SK-N-SH (cell line): ENCODE measurements around the gene MUC2. TPM values are rescaled to one million over a fixed set of nuclear protein-coding genes. Genes with fewer than 3 reads are reported as not detected.

Experiments
- CTCF ChIA-PET: fragments of 300-600, 350-600 bp; formaldehyde crosslinking; extraction: SDS; loops from one replicate; lab custom pipeline; 2021; lab: Yijun Ruan, JAX
- POLR2A ChIA-PET: fragments of 350-600 bp; sonication (Branson Sonifier 250); formaldehyde crosslinking; extraction: SDS; loops from one replicate; lab custom pipeline; 2020; ENCODE audit warnings: antibody characterized with exemption, inconsistent platforms; lab: Yijun Ruan, JAX
- DNase-seq: peaks from one replicate; pipeline ENCODE4 v3.0.0; 2012
- H2AFZ ChIP-seq: fragments of 200-600 bp; sonication (generic); 2 replicates; pipeline ENCODE4 v1.8.1; 2016; ENCODE audit warnings: antibody characterized with exemption, mild to moderate bottlenecking, low read depth
- H3F3A ChIP-seq: fragments of 200-600 bp; sonication (generic); replicated peaks from 2 replicates; pipeline ENCODE3; 2016; ENCODE audit warnings: antibody characterized with exemption, mild to moderate bottlenecking; ENCODE audit not compliant: insufficient read depth
- H3K27ac ChIP-seq, 2 experiments: fragments of 200-500 bp in 1 of 2; fragments of 200-600 bp in 1 of 2; sonication (Bioruptor generic) in 1 of 2; sonication (generic), shearing (Covaris generic) in 1 of 2; 2 replicates each; pipeline versions ENCODE4 v1.5.1 to v1.6.1; 2014 to 2016; ENCODE audit warnings: low read depth in 2 of 2, inconsistent platforms in 1 of 2, low read length in 1 of 2, mild to moderate bottlenecking in 1 of 2, mixed read lengths in 1 of 2
- H3K27me3 ChIP-seq: fragments of 200-600 bp; sonication (generic), shearing (Covaris generic); 2 replicates; pipeline ENCODE4 v1.6.1; 2016; ENCODE audit warnings: mixed run types; ENCODE audit not compliant: insufficient read depth
- H3K36me3 ChIP-seq, 2 experiments: fragments of 200-500 bp in 1 of 2; fragments of 200-600 bp in 1 of 2; sonication (Bioruptor generic) in 1 of 2; sonication (generic) in 1 of 2; replicated peaks in 1 of 2; 2 replicates each; pipeline versions ENCODE3 to v1.5.1; 2014 to 2016; ENCODE audit warnings: low read length in 1 of 2, mild to moderate bottlenecking in 1 of 2; ENCODE audit not compliant: insufficient read depth in 2 of 2, control insufficient read depth in 1 of 2
- H3K4me1 ChIP-seq, 2 experiments: fragments of 200-500 bp in 1 of 2; fragments of 200-600 bp in 1 of 2; sonication (Bioruptor generic) in 1 of 2; sonication (generic), shearing (Covaris generic) in 1 of 2; 2 replicates each; pipeline versions ENCODE4 v1.5.1 to v1.6.1; 2014 to 2016; ENCODE audit warnings: low read depth in 1 of 2, low read length in 1 of 2, mixed run types in 1 of 2; ENCODE audit not compliant: insufficient read depth in 2 of 2, control insufficient read depth in 1 of 2
- H3K4me2 ChIP-seq: fragments of 200-600 bp; sonication (generic), shearing (Covaris generic); 2 replicates; pipeline ENCODE4 v1.6.1; 2017; ENCODE audit warnings: mixed run types
- H3K4me3 ChIP-seq, 2 experiments: fragments of 200-500 bp in 1 of 2; fragments of 200-600 bp in 1 of 2; sonication (Bioruptor generic) in 1 of 2; sonication (generic), shearing (Covaris generic) in 1 of 2; 2 replicates each; pipeline versions ENCODE4 v1.5.1 to v1.8.1; 2014 to 2016; ENCODE audit warnings: low read depth in 2 of 2, inconsistent platforms in 1 of 2, low read length in 1 of 2, mild to moderate bottlenecking in 1 of 2, mixed read lengths in 1 of 2, moderate library complexity in 1 of 2
- H3K79me2 ChIP-seq: fragments of 200-600 bp; sonication (generic); 2 replicates; pipeline ENCODE4 v1.8.1; 2017; ENCODE audit warnings: mild to moderate bottlenecking; ENCODE audit not compliant: insufficient read depth
- H3K9ac ChIP-seq: fragments of 200-600 bp; sonication (generic); 2 replicates; pipeline ENCODE4 v1.6.1; 2017; ENCODE audit warnings: mixed run types
- H3K9me2 ChIP-seq: fragments of 200-600 bp; sonication (generic); 2 replicates; pipeline ENCODE4 v1.6.1; 2017; ENCODE audit warnings: mixed run types
- H3K9me3 ChIP-seq: fragments of 200-600 bp; sonication (generic); 2 replicates; pipeline ENCODE4 v1.6.1; 2017; ENCODE audit warnings: mixed run types, mild to moderate bottlenecking, moderate library complexity
- H4K20me1 ChIP-seq: fragments of 200-600 bp; sonication (generic); 2 replicates; pipeline ENCODE4 v1.6.1; 2017; ENCODE audit warnings: mild to moderate bottlenecking, mixed run types; ENCODE audit not compliant: insufficient read depth
- CHD2 ChIP-seq: fragments of 150-350 bp; IDR thresholded peaks from 2 replicates; pipeline ENCODE4 v1.6.1; 2018; ENCODE audit warnings: low read length; ENCODE audit not compliant: partially characterized antibody
- ELF1 ChIP-seq: IDR thresholded peaks from 2 replicates; pipeline ENCODE4 v1.4.0; 2012
- EP300 ChIP-seq, 2 experiments: IDR thresholded peaks; 2 replicates each; pipeline versions ENCODE4 v1.4.0 to v1.6.1; 2012; ENCODE audit warnings: borderline replicate concordance in 1 of 2, low read depth in 1 of 2, low read length in 1 of 2
- EZH2phosphoT487 ChIP-seq: fragments of 200-600 bp; sonication (generic); IDR thresholded peaks from 2 replicates; pipeline ENCODE4 v1.6.1; 2017; ENCODE audit warnings: low read depth, mixed run types, mild to moderate bottlenecking, antibody characterized with exemption, moderate library complexity, borderline replicate concordance
- GABPA ChIP-seq: IDR thresholded peaks from 2 replicates; pipeline ENCODE4 v1.4.0; 2012; ENCODE audit warnings: low read depth, mild to moderate bottlenecking
- GATA2 ChIP-seq: sonication (generic); formaldehyde crosslinking; IDR thresholded peaks from 2 replicates; pipeline ENCODE4 v1.5.0; 2020; ENCODE audit warnings: mild to moderate bottlenecking, missing genetic modification reagents
- MEF2A ChIP-seq: IDR thresholded peaks from 2 replicates; pipeline ENCODE4 v1.4.0; 2012; ENCODE audit warnings: low read depth, borderline replicate concordance
- MXI1 ChIP-seq: IDR thresholded peaks from 2 replicates; pipeline ENCODE4 v1.6.1; 2012; ENCODE audit warnings: mild to moderate bottlenecking, low read depth, low read length, improper control_type of control experiment
- NFIC ChIP-seq: IDR thresholded peaks from 2 replicates; pipeline ENCODE4 v1.4.0; 2012; ENCODE audit warnings: borderline replicate concordance
- RAD21 ChIP-seq: IDR thresholded peaks from 2 replicates; pipeline ENCODE4 v1.6.1; 2012; ENCODE audit warnings: mild to moderate bottlenecking, low read length
- RXRA ChIP-seq: IDR thresholded peaks from 2 replicates; pipeline ENCODE4 v1.4.0; 2012; ENCODE audit warnings: low read depth, mild to moderate bottlenecking, borderline replicate concordance
- SIN3A ChIP-seq: IDR thresholded peaks from 2 replicates; pipeline ENCODE4 v1.6.1; 2012; ENCODE audit warnings: low read depth, mild to moderate bottlenecking, low read length, moderate library complexity, borderline replicate concordance
- TEAD4 ChIP-seq: IDR thresholded peaks from 2 replicates; pipeline ENCODE4 v1.4.0; 2012; ENCODE audit warnings: mild to moderate bottlenecking, borderline replicate concordance; ENCODE audit not compliant: insufficient read depth
- YY1 ChIP-seq: IDR thresholded peaks from 2 replicates; pipeline ENCODE4 v1.4.0; 2012; ENCODE audit warnings: low read depth, mild to moderate bottlenecking
- WGBS: methylation state at CpG from one replicate; pipeline ENCODE4 v1.1.6; 2017; ENCODE audit warnings: low lambda C conversion rate; 5-methylcytosine and 5-hydroxymethylcytosine counted together
- polyA plus RNA-seq, 3 experiments: library from polyadenylated mRNA; depleted of rRNA; stranded (reverse); fragments of >200 nt; gene quantifications; 2 replicates each; pipeline ENCODE4 v1.2.3, GENCODE V29; 2012
- TF ChIP-seq, protein P1 (sequence below): IDR thresholded peaks from 2 replicates; pipeline ENCODE4 v1.4.0; 2012; ENCODE audit warnings: low read depth, borderline replicate concordance
- TF ChIP-seq, protein P2 (sequence below): fragments of 200-600 bp; sonication (generic); IDR thresholded peaks from 2 replicates; pipeline ENCODE4 v1.6.1; 2017; ENCODE audit warnings: antibody characterized with exemption, mild to moderate bottlenecking, moderate library complexity
- TF ChIP-seq, protein P3 (sequence below): IDR thresholded peaks from 2 replicates; pipeline ENCODE4; 2012

MUC2 gene
- polyA plus RNA-seq, 1 of the 3 experiments (the other 2 are of a cell fraction): not detected

DNA sequence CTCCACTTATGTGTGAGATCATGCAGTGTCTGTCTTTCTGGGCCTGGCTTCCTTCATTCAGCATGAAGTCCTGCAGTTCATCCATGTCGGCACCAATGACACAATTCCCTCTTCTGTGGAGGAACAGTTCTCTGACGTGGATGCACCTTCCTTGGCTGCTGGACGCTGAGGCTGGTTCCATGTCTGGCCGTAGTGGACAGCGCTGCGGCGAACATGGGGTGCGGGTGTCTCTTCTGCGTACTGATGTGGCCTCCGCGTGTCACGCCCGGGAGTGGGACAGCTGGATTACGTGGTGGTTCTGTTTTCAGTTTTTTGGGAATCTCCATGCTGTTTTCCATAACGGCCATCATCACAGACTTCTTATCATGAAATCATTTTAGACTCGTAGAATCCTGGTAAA, 16.9 kb upstream of the MUC2 start:
- no peak overlapping the region for H2AFZ ChIP-seq
- WGBS: 74% methylated on average over 11 of the region's 16 CpGs
- no peaks in the 10 kb centered on the region for H3K27me3 ChIP-seq

DNA sequence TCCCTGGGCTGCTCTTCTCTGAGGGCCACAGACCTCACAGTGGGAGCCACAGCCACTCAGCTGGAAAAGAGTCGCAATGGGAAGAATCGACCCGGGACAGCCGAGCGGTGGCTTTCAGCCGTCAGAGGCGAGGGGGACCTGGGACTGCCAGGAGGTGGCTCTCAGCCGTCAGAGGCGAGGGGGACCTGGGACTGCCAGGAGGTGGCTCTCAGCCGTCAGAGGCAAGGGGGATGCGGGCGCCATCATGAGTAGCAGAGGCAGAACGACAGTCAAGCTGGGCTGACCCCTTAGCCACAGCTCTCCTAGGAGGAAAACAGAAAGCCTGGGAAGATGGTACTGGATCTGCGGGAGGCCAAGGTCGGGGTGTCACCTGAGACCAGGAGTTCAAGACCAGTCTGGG, 14.9 kb upstream of the MUC2 start:
- ChIA-PET POLR2A (no interaction called here), CTCF (interaction anchor here (1.3 to 3.6 kb wide), 2 partner anchors 9 to 458 kb away, joined by 3 to 16 read pairs; no protein-coding TSS in a partner anchor)
- no peak overlapping the region for H3K4me3 ChIP-seq
- no peak overlapping the region for H2AFZ ChIP-seq
- no peaks in the 10 kb centered on the region for H3K27me3 ChIP-seq
- 75% methylated on average over 13 of the region's 15 CpGs for WGBS
- no peaks in the 10 kb centered on the region for H3K79me2 ChIP-seq
- H3K9me3 ChIP-seq: no peaks in the 10 kb centered on the region
- TF ChIP-seq GATA2 (CRISPR knock-in tag): no peak
- TF ChIP-seq, protein P1, sequence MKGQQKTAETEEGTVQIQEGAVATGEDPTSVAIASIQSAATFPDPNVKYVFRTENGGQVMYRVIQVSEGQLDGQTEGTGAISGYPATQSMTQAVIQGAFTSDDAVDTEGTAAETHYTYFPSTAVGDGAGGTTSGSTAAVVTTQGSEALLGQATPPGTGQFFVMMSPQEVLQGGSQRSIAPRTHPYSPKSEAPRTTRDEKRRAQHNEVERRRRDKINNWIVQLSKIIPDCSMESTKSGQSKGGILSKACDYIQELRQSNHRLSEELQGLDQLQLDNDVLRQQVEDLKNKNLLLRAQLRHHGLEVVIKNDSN: no peak
- TF ChIP-seq CHD2: no peak
- TF ChIP-seq TEAD4: no peak
- no peak for TF ChIP-seq RXRA
- TF ChIP-seq YY1: no peak
- no peak for TF ChIP-seq NFIC
- no peak for TF ChIP-seq MXI1
- TF ChIP-seq, protein P2, sequence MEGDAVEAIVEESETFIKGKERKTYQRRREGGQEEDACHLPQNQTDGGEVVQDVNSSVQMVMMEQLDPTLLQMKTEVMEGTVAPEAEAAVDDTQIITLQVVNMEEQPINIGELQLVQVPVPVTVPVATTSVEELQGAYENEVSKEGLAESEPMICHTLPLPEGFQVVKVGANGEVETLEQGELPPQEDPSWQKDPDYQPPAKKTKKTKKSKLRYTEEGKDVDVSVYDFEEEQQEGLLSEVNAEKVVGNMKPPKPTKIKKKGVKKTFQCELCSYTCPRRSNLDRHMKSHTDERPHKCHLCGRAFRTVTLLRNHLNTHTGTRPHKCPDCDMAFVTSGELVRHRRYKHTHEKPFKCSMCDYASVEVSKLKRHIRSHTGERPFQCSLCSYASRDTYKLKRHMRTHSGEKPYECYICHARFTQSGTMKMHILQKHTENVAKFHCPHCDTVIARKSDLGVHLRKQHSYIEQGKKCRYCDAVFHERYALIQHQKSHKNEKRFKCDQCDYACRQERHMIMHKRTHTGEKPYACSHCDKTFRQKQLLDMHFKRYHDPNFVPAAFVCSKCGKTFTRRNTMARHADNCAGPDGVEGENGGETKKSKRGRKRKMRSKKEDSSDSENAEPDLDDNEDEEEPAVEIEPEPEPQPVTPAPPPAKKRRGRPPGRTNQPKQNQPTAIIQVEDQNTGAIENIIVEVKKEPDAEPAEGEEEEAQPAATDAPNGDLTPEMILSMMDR: no peak
- TF ChIP-seq, protein P3, sequence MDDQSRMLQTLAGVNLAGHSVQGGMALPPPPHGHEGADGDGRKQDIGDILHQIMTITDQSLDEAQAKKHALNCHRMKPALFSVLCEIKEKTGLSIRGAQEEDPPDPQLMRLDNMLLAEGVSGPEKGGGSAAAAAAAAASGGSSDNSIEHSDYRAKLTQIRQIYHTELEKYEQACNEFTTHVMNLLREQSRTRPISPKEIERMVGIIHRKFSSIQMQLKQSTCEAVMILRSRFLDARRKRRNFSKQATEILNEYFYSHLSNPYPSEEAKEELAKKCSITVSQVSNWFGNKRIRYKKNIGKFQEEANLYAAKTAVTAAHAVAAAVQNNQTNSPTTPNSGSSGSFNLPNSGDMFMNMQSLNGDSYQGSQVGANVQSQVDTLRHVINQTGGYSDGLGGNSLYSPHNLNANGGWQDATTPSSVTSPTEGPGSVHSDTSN: no peak
- no peak for TF ChIP-seq EP300 (IDR thresholded peaks at IDR 0.05; ENCODE audit: borderline replicate concordance in 1 of 2, low read depth in 1 of 2, low read length in 1 of 2)
- TF ChIP-seq EZH2phosphoT487: no peak
- no peak for TF ChIP-seq MEF2A
- TF ChIP-seq ELF1: no peak
- TF ChIP-seq RAD21: no peak
- no peak for TF ChIP-seq GABPA
- TF ChIP-seq SIN3A: no peak
- no peak overlapping the region for H3K27ac ChIP-seq
- no peaks in the 10 kb centered on the region for H3K36me3 ChIP-seq
- H3K9ac ChIP-seq: no peak overlapping the region
- peaks cover 0 to 1% of the 10 kb centered on the region in 2 experiments; a peak in 1 of 4 replicates for H3K4me1 ChIP-seq
- H3K4me2 ChIP-seq: no peak overlapping the region
- H3K9me2 ChIP-seq: no peaks in the 10 kb centered on the region
- no peaks in the 10 kb centered on the region for H3F3A ChIP-seq
- H4K20me1 ChIP-seq: no peaks in the 10 kb centered on the region
- no peak for DNase-seq

More for the DNA sequence above, 16.9 kb upstream of the MUC2 start:
- Histone ChIP-seq H3K4me2 (no peak overlapping the region), H3K4me3 (no peak overlapping the region), H3K27ac (no peak overlapping the region), H3K9me3 (no peaks in the 10 kb centered on the region), H3K4me1 (peaks cover 0 to 19% of the 10 kb centered on the region in 2 experiments; a peak in 1 of 4 replicates), H3K9me2 (no peaks in the 10 kb centered on the region), H3F3A (no peaks in the 10 kb centered on the region), H3K9ac (no peak overlapping the region), H4K20me1 (no peaks in the 10 kb centered on the region), H3K36me3 (no peaks in the 10 kb centered on the region), H3K79me2 (no peaks in the 10 kb centered on the region)
- TF ChIP-seq GABPA (no peak), SIN3A (no peak)
- TF ChIP-seq, protein P2: no peak
- DNase-seq: no peak
- ChIA-PET POLR2A (no interaction called here), CTCF (no interaction called here)
